Inferior parietal cortex (tissue), 1 donor: ENCODE data around the gene ABO.
"Not testable (repeated sequence)": the region's sequence is repeated elsewhere in the genome, so short reads cannot be mapped to it uniquely, and the experiment has no call there.

Experiments used
- DNase-seq: peaks from one replicate; pipeline ENCODE4 v3.0.0-alpha.2; 2016; ENCODE audit errors: extremely low spot score

The ABO gene

DNA sequence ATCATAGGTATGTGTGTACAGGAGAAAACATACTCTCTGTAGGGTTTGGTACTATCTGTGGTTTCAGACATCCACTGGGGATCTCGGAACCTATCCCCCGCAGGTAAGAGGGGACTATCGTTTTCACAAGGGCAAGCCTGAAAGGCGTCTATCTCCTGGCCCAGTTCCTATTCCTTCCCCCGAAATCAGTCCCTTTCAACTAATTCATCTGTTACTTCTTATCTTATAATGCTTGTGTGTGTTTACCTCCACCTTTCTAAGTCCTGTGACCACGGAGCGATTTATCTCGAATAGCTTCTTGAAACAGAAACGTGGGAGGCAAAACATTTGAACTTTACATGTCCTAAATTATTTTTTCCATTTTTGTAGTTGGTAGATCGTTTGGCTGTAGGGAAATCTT lies 11.4 kb downstream of the ABO start:
- no peak for DNase-seq

DNA sequence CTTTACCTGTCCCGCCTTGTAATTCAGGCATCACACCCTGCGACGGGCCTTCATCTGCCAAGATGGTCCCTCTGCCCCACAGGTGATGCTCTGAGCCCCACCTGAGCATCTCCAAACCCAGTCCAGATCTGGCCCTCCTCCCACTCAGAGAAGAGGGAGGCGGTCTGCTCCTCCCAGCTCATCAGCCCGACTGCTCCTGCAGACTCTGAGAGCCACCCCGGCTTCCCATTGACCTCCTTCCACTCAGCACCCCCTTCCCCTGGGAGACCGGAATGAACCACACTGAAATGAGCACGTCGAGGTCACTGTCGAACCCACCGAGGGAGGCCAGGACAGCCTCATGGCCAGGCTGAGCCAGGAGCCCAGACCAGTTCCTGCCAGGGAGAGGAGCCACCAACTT lies 12.8 kb downstream of the ABO start:
- DNase-seq: no peak

DNA sequence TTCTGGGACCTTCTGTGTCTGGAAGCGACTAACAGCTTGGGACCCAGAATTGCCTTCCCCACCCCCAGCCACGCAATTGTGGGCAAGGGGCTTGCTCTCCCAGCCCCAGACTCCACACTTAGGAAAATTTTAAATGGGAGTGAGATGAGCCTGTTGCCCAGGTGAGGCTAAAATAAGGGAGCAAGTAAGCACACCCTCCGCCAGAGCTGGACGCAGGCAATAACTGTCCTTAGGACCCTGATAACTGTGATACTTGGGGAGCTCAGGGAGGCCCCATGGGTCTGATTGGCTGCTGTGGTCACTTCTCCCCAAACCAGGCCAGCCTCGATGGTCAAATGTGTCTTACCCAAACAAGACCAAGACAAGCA lies 13.3 kb downstream of the ABO start:
- no peak for DNase-seq

DNA sequence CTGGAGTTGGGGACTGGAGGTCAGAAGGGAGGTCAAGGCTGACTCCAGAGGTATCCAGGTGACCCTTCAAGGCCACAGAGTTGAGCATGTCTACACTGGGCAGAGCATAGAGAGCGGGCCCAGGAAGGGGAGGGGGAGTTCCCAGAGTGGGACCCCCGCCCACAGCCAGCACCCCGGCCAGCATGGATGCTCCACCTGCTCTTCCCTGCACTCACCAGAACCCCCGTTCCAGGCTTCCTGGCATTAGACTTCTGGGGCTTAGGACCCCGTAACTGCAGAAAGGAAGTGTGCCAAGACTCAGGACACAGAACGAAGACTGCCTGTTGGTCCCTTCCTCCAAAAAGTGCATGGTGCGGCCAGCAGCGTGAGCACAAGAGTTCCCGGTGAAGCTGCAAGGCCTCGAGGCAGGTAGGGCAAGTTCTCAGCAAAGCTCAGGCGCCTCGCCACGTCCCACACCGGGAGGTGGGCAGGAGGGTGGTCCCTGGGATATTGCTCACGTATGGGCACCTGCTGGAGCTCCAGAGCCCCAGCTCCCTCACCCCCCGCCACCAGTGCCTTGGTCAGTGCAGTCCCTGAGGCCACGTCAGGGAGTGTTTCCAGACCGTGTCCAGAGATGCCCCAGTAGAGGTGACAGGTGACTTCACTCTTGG lies 13.8 kb downstream of the ABO start:
- DNase-seq: no peak

DNA sequence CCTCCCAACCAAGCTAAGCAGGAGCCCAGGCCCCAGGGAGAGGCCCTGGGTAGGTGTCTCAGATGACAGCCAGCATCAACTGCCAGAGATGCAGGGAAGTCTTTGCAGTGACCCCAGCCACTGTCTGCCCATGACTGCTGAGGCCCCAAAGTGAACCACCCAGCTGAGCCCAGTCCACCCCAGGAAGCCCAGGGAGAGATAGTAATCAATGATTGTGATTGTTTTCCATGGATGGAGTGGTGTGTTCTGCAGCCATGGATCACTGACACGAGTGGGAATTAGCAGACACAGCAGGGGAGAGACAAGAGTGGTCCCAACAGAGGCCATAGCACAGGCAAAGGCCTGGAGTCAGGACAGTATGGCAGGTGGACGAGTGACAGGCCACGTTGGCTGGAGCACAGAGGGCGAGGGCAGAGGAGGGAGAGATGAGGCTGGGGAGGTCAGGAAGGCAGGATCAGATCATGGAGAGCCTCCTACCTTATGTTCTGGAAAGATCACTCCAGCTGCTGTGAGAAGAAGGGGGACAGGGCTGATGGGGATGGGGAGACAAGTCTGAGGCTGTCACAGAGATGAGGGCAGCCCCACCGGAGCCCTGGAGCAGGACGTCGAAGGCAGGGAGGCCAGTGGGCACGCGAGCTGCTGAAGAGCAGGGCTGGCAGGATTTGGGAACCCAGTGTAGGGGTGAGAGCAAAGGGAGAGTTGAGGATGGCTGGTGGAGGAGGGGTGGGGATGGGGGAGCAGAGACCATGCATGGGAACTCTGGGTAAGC lies 14.5 kb downstream of the ABO start:
- no peak for DNase-seq

DNA sequence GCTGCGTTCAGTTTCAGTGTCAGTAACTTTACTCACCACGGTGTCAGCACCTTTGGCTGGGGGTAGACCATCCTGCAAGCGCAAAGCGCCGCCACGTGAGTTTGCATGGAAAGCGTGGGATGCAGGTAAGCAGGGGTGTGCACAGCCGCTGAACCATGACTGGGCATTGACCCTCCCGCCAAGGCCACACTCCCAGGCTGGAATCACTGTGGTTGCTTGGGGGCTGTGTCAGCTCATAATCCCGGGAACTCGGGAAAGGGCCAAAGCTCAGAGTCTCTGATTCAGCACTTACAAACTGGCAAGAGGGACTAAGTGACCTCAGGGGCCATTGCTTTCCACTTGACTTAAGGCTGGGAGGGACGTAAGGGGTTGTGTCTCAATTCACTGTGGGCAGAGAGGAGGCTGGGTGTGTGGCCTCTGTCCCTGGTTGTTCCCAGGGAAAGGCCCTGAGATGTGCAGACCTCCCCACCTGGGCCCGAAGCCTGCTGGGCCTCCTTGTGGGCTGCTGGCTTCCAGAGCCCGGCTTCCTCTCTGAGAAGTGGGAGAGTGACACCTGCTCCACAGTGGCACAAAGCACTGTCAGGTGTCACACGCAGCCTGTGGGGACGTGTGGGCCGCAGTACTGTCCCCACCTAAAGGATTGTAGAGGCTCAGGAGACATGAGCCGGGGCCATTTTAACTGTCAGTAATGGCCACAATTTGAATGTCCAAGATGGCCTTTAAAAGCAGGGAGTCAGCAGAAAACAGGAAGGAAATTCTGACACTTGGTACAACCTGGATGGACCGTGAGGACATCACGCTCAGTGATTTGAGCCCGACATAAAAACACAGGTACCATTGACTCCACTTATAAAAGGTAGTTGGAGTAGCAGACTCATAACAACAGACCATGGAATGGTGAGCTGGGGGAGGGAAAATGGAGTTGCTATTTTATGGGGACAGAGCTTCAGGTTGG lies 16.7 kb downstream of the ABO start:
- DNase-seq: no peak

DNA sequence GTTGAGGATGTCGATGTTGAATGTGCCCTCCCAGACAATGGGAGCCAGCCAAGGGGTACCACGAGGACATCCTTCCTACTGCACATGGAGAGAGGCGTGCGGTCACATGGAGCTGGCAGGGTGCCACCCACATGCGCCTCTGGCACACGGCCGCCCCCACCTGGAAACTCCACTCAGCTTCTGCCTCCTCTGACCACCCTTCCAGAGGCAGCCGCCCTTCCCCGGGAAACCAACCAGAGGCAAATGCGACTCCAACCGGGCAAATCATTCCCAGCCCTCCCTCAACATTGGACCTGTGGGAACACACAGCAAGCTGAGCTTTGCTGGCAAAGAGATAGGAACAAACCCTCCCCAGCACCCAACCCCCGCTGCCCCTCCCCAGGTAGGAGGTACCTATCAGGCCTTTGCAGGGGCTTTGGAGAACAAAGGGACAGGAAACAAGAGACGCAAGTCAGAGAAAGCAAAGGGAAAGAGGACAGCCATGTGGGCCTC lies 17.5 kb downstream of the ABO start:
- DNase-seq: no peak

DNA sequence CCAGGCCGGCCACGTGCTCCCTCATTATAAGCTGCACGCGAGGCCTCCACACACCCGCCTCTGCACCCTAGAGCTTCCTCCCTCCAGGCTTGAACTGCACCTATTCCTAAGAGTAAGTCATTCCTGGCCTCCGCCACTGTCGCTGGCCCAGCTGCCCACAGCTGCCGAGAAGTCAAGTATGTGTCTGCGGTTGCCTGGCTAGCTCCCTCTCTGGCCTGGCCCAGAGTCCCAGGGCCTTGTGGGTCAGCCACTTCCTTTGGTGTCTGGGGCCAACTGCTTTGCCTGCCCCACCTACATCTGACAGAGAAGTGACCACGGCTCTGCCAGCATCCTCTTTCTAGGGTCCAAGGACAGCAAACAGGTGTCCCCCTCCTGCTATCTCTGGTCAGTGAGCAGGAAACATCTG lies 18.3 kb downstream of the ABO start:
- DNase-seq: no peak

DNA sequence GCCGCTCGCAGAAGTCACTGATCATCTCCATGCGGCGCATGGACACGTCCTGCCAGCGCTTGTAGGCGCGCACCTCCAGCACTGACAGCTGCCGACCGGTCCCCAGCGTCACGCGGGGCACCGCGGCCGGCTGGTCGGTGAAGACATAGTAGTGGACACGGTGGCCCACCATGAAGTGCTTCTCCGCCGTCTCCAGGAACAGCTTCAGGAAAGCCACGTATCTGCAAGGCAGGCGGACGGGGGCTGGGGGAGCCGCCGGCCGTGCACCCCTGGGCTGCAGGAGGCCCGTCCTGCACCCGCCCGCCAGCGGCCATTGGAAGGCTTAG lies 18.9 kb downstream of the ABO start:
- no peak for DNase-seq

DNA sequence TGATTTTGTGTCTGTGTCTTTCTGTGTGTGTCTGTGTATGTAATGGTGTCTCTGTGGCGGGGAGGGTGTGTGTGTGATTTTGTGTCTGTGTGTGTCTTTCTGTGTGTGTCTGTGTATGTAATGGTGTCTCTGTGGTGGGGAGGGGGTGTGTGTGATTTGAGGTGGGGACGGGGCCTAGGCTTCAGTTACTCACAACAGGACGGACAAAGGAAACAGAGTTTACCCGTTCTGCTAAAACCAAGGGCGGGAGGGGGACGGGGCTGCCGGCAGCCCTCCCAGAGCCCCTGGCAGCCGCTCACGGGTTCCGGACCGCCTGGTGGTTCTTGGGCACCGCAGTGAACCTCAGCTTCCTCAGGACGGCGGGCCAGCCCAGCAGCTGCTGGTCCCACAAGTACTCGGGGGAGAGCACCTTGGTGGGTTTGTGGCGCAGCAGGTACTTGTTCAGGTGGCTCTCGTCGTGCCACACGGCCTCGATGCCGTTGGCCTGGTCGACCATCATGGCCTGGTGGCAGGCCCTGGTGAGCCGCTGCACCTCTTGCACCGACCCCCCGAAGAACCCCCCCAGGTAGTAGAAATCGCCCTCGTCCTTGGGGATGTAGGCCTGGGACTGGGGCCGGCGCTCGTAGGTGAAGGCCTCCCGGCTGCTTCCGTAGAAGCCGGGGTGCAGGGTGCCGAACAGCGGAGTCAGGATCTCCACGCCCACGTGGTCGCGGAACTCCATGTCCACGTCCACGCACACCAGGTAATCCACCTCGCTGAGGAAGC lies 19.4 kb downstream of the ABO start:
- DNase-seq: no peak

DNA sequence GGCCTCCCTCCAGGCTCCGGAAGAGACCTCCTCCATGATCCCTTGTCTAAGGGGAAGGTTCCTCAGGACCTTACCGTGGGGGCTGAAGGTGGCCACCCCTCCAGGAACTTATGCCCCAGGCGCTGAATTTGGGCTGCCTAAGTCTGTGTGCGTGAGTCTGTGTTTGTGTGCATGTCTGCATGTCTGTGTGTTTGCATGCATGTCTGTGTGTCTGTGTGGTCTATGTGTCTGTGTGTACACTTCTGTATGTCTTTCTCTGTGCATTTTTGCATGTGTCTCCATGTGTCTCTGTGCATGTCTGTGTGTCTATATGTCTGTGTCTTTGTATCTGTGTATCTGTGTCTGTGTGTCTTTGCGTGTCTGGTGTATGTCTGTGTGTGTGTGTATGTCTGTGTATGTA lies 20.5 kb downstream of the ABO start:
- no peak for DNase-seq

DNA sequence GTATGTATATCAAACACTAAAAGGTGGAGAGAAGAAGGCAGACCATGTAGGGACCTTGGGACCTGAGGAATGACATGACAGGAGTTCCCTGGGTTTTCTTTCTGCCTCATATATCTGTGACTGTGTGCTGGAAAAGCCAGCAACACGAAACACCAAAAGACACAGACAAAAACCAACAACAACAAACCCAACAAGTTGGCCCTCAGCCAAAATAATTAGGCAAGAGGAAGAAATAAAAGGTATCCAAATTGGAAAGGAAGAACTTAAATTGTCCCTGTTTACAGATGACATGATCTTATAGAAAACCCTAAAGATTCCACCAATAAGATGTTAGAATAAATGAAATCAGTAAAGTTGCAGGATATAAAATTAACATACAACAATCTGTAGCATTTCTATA lies 21.7 kb downstream of the ABO start:
- no peak for DNase-seq

DNA sequence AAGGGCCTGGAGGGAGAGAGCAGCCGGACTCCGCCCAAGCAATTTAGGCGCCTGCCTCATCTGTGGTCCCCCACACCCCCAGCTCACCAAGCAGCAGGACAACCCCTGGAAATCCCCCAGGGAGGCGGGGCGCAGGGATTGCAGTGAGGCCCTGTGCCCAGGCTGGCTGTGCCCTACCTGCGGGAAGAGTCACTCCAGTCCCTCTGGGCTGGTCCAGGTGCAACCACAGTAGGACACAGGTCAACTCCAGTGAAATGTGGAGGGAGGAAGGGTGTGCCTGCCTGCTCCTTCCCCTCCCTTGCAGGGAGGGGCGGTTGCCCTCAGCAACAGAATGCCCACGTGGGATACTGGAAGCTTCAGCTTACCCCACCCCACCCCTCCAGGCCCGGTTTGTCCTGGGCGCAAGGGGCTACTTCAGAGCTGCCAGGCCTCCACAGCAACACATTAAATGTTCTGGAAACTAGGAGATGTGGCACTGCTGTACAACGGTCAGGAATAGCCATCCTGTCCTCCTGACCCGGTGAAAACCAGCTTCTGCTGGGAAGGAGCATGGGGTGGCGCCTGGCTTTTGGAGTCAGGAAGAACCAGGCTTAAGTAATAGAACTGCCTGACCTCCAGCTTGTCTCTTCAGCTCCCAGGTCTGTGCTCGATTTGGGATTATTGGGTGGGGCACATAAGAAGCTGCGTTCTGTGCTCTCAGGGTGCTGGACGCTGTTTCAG lies 22.5 kb downstream of the ABO start:
- DNase-seq: no peak

DNA sequence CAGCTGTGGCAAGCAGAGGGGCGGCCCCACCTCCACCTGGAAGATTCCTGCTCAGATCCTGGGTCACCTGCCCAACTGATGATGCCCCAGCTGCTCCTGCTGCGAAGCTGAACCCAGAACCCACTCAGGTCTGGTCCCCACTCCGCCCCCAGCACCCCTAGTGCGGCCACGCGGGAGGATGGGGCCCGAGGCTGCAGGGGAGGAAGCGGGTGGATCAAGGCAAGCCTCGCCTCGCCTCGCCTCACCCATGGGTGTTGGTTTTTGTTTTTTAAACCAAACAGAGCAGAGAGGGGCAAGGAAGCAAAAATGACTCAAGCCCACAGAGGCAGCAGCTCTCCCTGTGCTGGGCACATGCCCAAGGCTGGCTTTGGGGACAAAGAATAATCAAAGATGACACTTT lies 23.2 kb downstream of the ABO start:
- DNase-seq: no peak

DNA sequence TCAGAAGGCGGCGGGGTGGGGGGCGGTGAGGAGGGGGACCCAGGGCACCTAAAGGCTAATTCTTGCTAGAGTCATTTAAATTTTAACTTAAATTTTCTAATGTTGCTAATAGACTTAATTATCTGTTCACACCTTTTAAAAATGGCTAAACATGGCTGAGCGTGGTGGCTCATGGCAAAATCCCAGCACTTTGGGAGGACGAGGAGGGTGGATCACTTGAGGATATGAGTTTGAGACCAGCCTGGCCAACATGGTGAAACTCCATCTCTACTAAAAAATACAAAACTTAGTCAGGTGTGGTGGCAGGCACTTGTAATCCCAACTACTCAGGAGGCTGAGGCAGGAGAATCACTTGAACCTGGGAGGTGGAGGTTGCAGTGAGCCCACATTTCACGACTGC lies 23.8 kb downstream of the ABO start:
- DNase-seq: not testable (repeated sequence)

DNA sequence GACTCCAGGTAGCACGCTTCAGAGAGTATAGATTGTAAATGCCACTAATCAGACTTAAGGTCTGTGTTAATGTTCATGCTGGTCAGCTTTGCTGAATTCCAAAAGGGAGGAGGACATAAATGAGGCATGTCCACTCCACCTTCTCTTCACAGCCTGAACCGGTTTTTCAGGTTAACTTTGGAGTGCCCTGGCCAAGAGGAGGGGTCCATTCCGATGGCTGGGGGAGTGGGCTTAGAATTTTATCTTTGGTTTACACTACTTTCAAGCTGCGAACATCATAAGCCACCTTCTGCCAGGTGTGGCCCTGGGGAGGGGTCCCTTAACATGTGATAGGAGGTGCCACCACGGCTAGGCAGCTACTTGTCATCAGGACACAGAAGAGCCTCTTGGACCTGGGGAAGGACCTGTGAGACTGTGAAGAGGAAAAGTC lies 24.2 kb downstream of the ABO start:
- no peak for DNase-seq

DNA sequence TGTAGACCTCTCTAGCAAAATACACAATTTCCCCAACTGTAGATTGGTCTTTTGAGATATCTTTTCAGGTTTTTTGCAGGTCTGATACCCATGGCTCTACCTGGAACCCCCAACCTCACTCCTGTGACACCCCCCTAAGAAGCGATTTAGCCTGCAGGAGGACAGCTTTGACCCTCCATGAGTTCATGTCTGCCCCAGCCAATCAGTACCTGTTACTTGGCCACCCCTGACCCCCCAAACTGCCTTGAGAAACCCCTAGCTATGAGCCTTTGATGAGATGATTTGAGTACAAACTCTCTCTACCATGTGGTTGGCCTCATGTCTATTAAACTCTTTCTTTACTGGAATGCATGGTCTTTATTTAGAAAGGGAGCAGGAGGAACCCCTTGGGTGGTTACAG lies 25.7 kb downstream of the ABO start:
- no peak for DNase-seq

DNA sequence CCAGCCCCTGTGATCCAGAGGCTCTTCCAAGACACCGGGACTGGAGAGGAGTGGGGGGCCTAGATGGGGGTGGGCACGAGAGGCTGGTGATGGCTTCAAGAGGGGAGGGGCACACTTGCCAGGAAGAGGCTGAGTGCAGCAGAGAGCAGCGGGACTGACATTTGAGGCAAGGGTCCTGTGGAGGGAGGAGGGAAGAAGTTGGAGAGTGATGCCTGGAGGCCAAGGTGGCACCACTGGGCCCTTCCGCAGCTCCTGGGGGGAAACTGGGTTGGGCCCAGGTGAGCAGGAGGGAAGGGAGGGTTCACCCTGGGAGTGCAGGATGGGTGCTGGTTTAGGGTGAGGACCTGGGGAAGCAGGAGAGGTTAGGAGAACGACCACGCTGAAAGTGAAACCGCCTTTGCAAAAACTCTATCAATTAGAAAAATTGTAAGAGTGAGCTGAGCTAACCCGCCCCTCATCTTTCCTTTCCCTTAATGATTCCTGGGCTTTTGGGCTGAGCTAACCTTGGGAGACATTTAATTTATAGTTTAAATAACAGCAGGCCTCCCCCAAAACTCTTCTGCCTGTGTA lies 26.2 kb downstream of the ABO start:
- no peak for DNase-seq

DNA sequence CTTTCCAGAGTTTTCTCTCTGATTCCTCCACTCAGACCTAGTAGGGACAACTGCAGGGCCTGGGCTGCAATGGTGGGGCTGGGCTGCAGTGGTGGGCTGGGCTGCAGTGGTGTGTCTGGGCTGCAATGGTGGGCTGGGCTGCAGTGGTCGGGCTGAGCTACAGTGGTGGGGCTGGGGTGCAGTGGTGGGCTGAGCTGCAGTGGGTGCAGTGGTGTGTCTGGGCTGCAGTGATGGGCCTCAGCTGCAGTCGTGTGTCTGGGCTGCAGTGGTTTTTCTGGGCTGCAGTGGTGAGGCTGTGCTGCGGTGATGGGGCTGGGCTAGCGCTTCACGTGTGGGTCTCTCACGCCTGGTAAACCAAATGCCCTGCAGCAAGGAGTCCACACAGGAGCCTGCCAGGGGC lies 27.4 kb downstream of the ABO start:
- no peak for DNase-seq

DNA sequence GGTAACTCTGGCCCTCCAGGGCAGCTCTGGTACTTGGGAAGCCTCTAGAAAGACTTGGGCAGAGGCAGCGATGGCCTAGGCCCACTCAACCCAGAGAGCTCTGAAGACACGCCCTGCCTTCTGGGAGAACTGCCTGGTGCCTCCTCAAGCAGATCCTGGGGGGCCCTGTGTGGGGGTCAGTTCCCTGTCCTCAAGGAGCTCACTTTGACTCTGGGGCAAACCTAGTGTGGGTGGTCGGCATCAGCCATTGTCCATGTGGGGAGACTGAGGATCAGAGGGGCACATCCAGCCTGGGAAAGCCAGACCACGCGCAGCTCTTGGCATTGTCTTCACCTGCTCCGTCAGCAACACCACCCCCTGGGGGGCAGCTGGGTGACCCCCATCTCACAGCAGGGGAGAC lies 28.0 kb downstream of the ABO start:
- no peak for DNase-seq

DNA sequence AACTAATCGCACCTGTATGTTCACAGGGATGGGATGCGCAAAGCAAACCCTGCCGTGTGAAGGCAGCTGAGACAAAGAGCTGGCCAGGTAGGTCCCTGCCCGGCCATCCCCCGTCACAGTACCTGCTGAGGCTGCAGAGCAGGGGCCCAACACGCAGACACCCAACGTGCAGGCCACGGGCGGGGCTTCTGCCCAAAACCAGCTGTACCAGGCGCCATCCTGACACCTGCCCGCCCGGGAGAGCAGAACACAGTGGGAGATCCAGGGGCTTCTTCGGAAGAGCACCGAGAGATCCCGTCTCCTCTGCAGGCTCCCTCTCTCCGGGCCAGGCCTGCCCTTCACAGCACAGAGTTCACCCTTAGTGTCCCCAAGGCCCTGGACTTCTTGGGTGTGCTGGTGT lies 28.4 kb downstream of the ABO start:
- DNase-seq: no peak
